DMS114 treated with DMSO at 0.1 percent for 48 hours (cell line): Measurements from ENCODE around the gene POLR2I.

Experiments
- DNase-seq: peaks from one replicate; lab custom pipeline; 2025; ENCODE audit not compliant: unreplicated experiment; lab: John Stamatoyannopoulos, UW

Gene POLR2I

GRCh38 chr19:36114721-36115452, at the start of gene POLR2I:
Gene POLR2I (minus strand): TSS chr19:36114875. CDS start chr19:36114856, 19 bp downstream.
- DNase-seq: peak; percentile 99

GRCh38 chr19:36163813-36164212, 49.1 kb upstream of the POLR2I start:
- DNase-seq: no peak

GRCh38 chr19:36160821-36161596, 46.3 kb upstream of the POLR2I start:
- no peak for DNase-seq

- no peak for DNase-seq
Observed at GRCh38 chr19:36153126-36153525, 38.5 kb upstream of the POLR2I start.

- no peak for DNase-seq
Observed at GRCh38 chr19:36152352-36153091, 37.8 kb upstream of the POLR2I start, which contains the start of gene COX7A1. Gene COX7A1 (minus strand): TSS chr19:36152447. CDS start chr19:36152407, 40 bp downstream.

- no peak for DNase-seq
Observed at GRCh38 chr19:36152019-36152351, 37.3 kb upstream of the POLR2I start.

- DNase-seq: no peak
Observed at GRCh38 chr19:36151144-36152018, 36.7 kb upstream of the POLR2I start.

GRCh38 chr19:36150586-36150985, 35.9 kb upstream of the POLR2I start:
- DNase-seq: no peak

- DNase-seq: no peak
Observed at GRCh38 chr19:36149673-36150406, 35.2 kb upstream of the POLR2I start.

GRCh38 chr19:36144624-36145023, 29.9 kb upstream of the POLR2I start:
- DNase-seq: no peak

- DNase-seq: no peak
Observed at GRCh38 chr19:36142496-36142895, 27.8 kb upstream of the POLR2I start.

GRCh38 chr19:36142046-36142445, 27.4 kb upstream of the POLR2I start:
- DNase-seq: no peak

GRCh38 chr19:36141039-36141927, 26.6 kb upstream of the POLR2I start:
- DNase-seq: peak; percentile 66

GRCh38 chr19:36140304-36141038, 25.8 kb upstream of the POLR2I start:
- peak; percentile 59 for DNase-seq

- peak; percentile 94 for DNase-seq
Observed at GRCh38 chr19:36139473-36140303, 25.0 kb upstream of the POLR2I start, which contains the start of gene CAPNS1. Gene CAPNS1 (plus strand): TSS chr19:36140066. CDS start chr19:36141012, 946 bp downstream.

- no peak for DNase-seq
Observed at GRCh38 chr19:36139120-36139472, 24.4 kb upstream of the POLR2I start.

GRCh38 chr19:36136964-36137686, 22.4 kb upstream of the POLR2I start:
- no peak for DNase-seq
